Left lobe of liver (tissue), 2 donors: ENCODE data around the gene ZDHHC7. TPM values are rescaled to one million over a fixed set of nuclear protein-coding genes. Genes with fewer than 3 reads are reported as not detected.
"Not testable (repeated sequence)": the region's sequence is repeated elsewhere in the genome, so short reads cannot be mapped to it uniquely, and the experiment has no call there.

Source experiments
- ATAC-seq: fragments of 200-7000 bp; cut with Tn5 transposase; one replicate; pipeline ENCODE4 v1.9.1; 2020; ENCODE audit warnings: mild to moderate bottlenecking, moderate library complexity
- DNase-seq: peaks from one replicate; pipeline ENCODE4 v3.0.0-alpha.2; 2020; ENCODE audit warnings: low spot score
- total RNA-seq: library from RNA; stranded (reverse); gene quantifications from one replicate; pipeline ENCODE4 v1.2.1, GENCODE V29; 2021
- donor health status: DM: no; HTN: no; CAD: no; lungs with moderate emphysema.
- donor health status: DM: no; HTN: yes; CAD: no.

The ZDHHC7 gene
- total RNA-seq, 1 donor from 2014 or later = 14.5 TPM

- ATAC-seq (no peak), DNase-seq (no peak)
Measured at GRCh38 chr16:85045077-85045476, 33.7 kb upstream of the ZDHHC7 start.

GRCh38 chr16:85042606-85043005 lies 31.3 kb upstream of the ZDHHC7 start:
- DNase-seq (no peak), ATAC-seq (no peak)

GRCh38 chr16:85042167-85042526 lies 30.8 kb upstream of the ZDHHC7 start:
- DNase-seq (no peak), ATAC-seq (no peak)

- ATAC-seq (no peak), DNase-seq (no peak)
Measured at GRCh38 chr16:85041219-85042166, 30.2 kb upstream of the ZDHHC7 start.

DNA sequence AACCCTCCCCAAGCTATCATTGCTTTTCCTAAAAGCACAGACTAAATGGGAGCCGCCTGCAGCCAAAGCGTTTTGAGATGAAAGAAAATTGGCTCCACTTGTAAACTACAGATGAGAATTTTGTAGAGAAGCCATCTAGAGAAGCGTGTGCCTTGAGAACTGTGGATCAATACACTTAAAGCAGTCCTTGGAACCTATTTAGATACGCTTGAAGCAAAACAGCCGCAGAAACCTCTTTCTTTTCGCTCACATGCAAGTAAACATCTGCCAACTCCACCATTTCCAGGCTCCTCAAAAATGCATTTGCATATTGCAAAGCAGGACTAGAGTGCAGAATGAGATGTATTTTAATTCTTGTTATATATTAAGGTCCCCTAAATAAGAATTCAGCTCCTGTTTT lies 29.4 kb upstream of the ZDHHC7 start:
- ATAC-seq (no peak), DNase-seq (no peak)

- ATAC-seq = no peak
- DNase-seq = no peak
Measured at GRCh38 chr16:85037721-85038120, 26.4 kb upstream of the ZDHHC7 start.

DNA sequence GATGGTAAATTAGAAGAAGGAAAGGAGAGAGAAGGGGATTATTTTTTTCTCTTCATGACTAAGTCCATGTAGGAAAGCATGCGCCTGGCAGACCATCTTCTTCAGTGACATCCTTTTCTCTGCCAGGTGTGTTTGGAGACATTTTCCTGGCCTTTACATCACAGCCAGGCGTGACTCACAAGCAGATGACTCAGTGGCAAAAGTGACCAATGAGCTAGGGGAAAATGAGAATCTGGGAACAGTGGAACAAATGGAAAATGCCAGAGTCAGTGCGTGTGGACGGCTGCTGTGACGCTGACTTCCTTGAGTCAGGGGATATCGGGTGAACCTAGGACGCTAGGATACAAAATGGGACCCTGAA lies 25.7 kb upstream of the ZDHHC7 start:
- ATAC-seq (no peak), DNase-seq (no peak)

DNA sequence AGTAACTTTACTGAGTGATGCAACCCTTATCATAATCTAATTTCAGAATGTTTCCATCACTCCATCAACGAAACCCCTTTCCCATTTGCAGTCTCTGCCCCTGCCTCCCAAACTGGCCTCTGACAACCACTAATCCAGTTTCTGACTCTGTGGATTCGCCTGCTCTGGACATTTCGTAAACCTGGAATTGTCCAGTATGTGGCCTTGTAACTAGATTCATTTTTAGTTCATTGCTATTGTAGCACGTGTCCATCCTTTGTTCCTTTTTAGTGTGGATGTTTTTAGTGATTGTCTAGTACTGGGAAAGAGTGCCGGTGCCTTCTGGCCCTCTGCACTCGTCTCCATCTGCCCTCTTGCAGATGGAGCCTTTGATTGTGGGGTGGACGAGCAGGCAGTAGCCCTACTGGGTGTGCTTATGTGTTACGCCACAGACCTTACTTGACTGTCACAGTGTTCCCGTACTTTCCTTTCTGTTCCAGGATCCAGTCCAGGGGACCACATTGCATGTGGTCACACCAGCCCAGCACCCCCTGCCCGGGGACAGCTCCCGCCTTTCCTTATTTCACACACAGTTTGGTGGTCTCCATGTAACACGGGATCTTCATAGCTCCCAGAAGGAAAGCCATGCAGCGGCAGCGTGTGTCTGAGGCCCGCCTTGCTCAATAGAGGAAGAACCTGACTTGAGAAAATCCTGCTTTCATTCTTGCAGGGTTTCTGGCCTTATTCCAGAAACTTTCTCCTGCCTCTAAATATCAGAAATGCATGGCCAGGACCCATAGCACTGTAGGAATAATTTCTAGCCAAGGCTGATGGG lies 25.1 kb upstream of the ZDHHC7 start:
- ATAC-seq = no peak
- no peak for DNase-seq

DNA sequence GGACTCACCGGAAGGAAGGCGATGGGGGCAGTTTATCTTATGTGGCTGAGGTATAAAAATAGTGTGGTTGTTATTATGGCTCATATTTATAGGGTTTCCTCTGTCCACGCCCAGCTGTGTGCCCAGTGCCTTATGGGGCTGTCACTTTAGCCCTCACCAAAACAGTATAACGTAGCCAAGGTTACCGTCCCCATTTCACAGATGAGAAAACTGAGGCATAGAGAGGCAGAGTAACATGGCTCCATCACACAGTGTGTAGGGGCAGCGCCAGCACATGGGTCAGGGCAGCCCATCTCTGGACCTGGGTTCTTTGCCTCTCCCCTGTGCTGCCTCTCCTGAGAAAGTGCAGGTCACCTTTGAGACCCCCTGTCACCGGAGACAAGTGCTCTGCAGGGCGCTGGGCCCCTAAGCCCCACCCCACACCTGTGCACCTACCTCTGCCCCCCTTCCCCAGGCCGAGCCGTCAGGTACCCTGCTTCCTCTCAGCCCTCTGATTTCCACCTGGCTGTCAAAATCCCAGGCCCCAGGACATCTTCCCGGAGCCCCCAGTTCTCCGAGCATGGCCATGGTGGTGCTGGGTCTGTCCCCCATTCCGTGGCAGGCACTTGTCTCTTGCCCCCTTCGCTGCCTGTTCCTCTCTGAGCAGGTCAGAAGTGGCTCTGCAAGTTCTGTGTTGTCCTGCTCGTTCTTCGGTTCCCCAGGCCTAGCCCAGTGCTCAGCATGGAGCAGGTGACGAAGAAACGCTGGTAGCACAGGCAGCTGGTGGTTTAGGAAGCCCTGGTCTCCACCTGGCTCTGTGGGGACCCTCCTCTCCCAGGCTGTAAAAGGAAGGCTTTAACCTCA lies 23.5 kb upstream of the ZDHHC7 start:
- peak; percentile 67 for ATAC-seq
- DNase-seq = no peak

DNA sequence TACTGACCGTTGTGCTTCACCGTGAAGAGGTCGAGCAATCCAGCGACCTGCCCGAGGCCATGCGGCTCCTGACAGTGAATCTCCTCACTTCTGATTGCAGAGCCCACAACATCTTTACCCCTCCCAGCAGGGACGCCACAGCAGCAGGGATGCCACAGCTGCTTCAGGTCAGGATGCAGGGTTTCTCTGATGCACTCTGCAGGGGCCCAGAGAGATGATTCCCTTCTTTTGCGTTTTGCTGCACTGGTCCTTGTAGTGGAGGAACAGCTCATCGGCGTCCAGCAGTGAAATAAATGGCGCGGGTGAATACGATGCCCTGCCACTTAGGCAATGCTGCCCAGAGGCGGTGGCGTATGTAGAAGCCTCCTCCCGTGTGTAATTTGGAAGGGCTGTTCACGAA lies 21.8 kb upstream of the ZDHHC7 start:
- no peak for ATAC-seq

GRCh38 chr16:85032187-85032586 lies 20.9 kb upstream of the ZDHHC7 start:
- DNase-seq, ATAC-seq: not testable (repeated sequence)

More for the DNA sequence above, 21.8 kb upstream of the ZDHHC7 start:
- no peak for DNase-seq

DNA sequence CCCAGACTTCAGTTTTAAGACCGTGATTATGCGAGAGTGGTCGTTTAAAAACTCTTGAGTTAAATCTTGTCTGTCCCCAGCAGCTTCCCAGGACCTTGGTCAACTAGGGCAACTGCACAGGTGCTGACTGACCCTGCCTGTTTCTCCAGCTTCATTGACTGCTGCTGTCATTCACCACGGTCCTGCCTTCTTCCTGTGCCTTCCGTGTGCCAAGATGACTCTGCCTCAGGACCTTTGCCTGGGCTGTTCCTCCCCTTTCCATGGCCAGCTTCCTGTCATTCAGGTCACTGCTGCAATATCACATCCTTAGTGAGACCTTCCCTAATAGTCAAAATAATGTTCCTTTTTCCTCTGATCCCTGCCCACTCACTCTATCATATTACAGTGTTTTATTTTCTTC lies 20.1 kb upstream of the ZDHHC7 start:
- no peak for DNase-seq
- ATAC-seq = no peak

GRCh38 chr16:85029981-85030401 lies 18.7 kb upstream of the ZDHHC7 start:
- ATAC-seq = no peak
- DNase-seq = no peak

DNA sequence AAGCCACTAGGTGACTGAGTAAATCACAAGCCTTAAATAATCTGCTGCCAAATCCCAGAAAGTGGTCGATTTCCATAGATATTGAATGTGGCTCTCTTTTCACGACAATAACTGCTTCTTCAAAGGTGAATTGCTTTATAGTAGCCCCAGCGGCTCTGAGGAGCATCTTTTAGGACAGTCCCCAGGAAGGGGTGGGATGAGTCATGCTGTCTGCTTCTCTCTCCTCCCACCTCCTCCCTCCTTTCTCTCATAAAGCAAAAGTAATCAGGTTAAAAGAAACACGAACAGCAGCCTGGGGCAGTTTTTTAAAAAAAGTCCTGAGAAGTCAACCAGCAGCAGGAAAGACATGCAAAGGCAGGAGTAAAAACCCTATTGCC lies 18.1 kb upstream of the ZDHHC7 start:
- no peak for ATAC-seq

DNA sequence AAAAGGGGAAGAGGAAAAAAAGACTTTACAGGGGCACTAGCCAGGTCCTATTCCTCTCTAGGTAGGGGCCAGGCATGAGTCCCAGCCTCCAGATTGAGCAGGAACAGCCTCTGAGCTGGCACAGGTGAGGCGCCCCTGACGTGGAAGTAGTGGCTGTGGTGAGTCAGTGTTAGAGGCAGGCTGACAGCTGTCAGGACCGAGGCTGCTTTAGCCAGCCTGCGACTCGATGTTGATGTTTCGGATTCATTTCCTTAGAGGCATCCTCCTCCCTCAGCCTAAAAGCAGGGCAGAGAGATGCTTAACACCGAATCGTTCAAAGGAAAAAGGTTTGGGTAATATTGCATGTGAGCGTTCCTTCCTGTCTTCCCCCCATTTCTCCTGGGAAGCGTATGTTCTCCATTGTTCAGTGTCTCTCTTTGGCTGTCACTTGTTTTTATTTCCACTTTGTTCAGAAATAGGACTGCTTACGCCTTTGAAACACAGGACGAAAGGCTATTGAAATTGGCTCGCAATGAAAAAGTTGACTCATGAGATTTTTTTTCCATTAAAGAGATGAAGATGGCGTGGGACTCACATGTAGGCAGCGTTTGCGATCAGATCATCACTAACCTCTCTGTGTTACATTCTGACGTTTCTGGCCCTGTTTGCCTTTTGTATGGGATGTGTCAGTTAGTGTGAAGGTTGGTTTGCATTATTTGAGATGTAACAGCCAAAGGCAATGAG lies 17.5 kb upstream of the ZDHHC7 start:
- no peak for ATAC-seq
- DNase-seq = no peak

More for the DNA sequence above, 18.1 kb upstream of the ZDHHC7 start:
- DNase-seq = no peak

GRCh38 chr16:85027958-85028684 lies 16.8 kb upstream of the ZDHHC7 start:
- ATAC-seq (peak; percentile 37), DNase-seq (no peak)

DNA sequence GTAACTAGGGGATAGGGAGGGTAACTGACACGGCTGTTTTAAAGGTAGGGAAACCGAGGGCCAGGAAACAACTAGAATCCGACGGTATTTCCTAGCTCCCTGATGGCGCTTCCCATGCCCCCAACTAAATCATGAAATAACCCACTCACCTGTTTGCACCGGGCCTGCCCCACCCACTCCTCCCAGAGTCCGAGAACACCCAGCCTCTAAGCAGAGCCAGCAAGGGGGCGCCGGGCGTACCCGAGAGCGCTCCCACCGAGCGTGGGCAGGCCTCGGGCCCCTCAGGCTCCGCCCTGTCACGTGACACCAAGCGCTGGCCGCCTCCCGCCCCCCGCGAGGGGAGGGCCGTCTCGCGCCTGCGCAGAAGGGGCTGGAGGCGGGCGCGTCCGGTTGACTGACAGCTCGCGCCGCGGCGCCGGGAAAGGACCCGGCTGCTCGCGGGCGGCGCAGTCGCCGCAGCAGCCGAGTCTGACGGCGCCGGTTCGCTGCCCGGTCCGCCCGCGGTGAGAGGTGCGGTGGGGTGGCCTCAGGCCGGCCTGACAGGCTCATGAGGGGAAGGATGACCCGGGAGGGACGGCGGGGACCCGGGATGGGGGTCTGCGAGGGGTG lies 16.1 kb upstream of the ZDHHC7 start, which contains the start of gene KIAA0513:
TSS of gene KIAA0513 (plus strand) at position 447 of the 609 bp plus-strand sequence. CDS start 39,277 bp downstream, outside the sequence.
- ATAC-seq = peak; percentile 95

GRCh38 chr16:85026703-85027102 lies 15.4 kb upstream of the ZDHHC7 start:
- no peak for ATAC-seq
- DNase-seq = no peak

More for the DNA sequence above, 16.1 kb upstream of the ZDHHC7 start, which contains the start of gene KIAA0513:
- DNase-seq = peak; percentile 96
